ENCODE results near the gene STK33.

GRCh38 chr11:8613036-8613435 lies 19.0 kb upstream of the STK33 start:
- TF ChIP-seq, protein P1, sequence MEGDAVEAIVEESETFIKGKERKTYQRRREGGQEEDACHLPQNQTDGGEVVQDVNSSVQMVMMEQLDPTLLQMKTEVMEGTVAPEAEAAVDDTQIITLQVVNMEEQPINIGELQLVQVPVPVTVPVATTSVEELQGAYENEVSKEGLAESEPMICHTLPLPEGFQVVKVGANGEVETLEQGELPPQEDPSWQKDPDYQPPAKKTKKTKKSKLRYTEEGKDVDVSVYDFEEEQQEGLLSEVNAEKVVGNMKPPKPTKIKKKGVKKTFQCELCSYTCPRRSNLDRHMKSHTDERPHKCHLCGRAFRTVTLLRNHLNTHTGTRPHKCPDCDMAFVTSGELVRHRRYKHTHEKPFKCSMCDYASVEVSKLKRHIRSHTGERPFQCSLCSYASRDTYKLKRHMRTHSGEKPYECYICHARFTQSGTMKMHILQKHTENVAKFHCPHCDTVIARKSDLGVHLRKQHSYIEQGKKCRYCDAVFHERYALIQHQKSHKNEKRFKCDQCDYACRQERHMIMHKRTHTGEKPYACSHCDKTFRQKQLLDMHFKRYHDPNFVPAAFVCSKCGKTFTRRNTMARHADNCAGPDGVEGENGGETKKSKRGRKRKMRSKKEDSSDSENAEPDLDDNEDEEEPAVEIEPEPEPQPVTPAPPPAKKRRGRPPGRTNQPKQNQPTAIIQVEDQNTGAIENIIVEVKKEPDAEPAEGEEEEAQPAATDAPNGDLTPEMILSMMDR (IDR thresholded peaks at IDR 0.05), result no peak
- TF ChIP-seq POLR2A (IDR thresholded peaks at IDR 0.05), result no peak

Data from body of pancreas (tissue), 4 donors.